K562 (cell line): ENCODE results near the gene LRP1B. TPM values are rescaled to one million over a fixed set of nuclear protein-coding genes. Genes with fewer than 3 reads are reported as not detected.

Experiments
- ATAC-seq: fragments of 200-7000 bp; cut with Tn5 transposase; 3 replicates; pipeline ENCODE4 v1.9.1; 2020; ENCODE audit warnings: moderate library complexity
- BruUV-seq: library from RNA; stranded (reverse); fragments of 400-500 nt; replicated peaks from 2 replicates; lab custom pipeline; 2021; lab: Mats Ljungman, UMichigan
- CTCF ChIA-PET: fragments of 300-600 bp; formaldehyde crosslinking; extraction: SDS; loops from one replicate; lab custom pipeline; 2021; ENCODE audit warnings: low intra/inter-chr PET ratio; lab: Yijun Ruan, JAX
- POLR2A ChIA-PET: fragments of 300-600, 350-650 bp; sonication (Branson Sonifier 250); formaldehyde crosslinking; extraction: SDS; loops from one replicate; lab custom pipeline; 2021; ENCODE audit warnings: antibody characterized with exemption, inconsistent platforms; lab: Yijun Ruan, JAX
- DNase-seq, 4 experiments: peaks; one replicate each; pipeline versions ENCODE4 v3.0.0 to v3.0.0-alpha.2; 2011 to 2018; ENCODE audit warnings: low spot score in 3 of 4, mixed read lengths in 3 of 4; ENCODE audit errors: extremely low read depth in 1 of 4
- FAIRE-seq: peaks from 2 replicates; lab custom pipeline; 2011; peaks lifted over from hg19 to GRCh38; lab: Jason Lieb, UNC
- H2AFZ ChIP-seq: 2 replicates; pipeline ENCODE4 v1.6.0; 2011; ENCODE audit warnings: low read depth, low read length, control low read depth, inconsistent platforms
- H3K27ac ChIP-seq: fragments of 200-600 bp; 3 replicates; pipeline ENCODE4 v1.8.0; 2011; ENCODE audit warnings: low read depth, mild to moderate bottlenecking, control low read depth, inconsistent platforms, low read length, moderate library complexity, mixed read lengths; ENCODE audit errors: extremely low read depth
- H3K27me3 ChIP-seq, 2 experiments: fragments of 300-600 bp in 1 of 2; 2 replicates in 1 of 2; 3 replicates in 1 of 2; pipeline versions ENCODE4 v1.6.0 to v1.8.0; 2011; ENCODE audit warnings: inconsistent platforms in 2 of 2, low read length in 2 of 2, mild to moderate bottlenecking in 1 of 2, mixed read lengths in 1 of 2, moderate library complexity in 1 of 2; ENCODE audit not compliant: control insufficient read depth in 2 of 2, insufficient read depth in 2 of 2
- H3K36me3 ChIP-seq: fragments of 300-600 bp; 3 replicates; pipeline ENCODE4 v1.8.0; 2011; ENCODE audit warnings: mild to moderate bottlenecking, low read length, inconsistent platforms; ENCODE audit not compliant: control insufficient read depth, insufficient read depth
- H3K4me1 ChIP-seq, 2 experiments: fragments of 200-600 bp in 1 of 2; replicated peaks in 1 of 2; 2 replicates in 1 of 2; 3 replicates in 1 of 2; pipeline versions ENCODE4 v1.5.1 to v1.8.0; 2011; ENCODE audit warnings: inconsistent platforms in 2 of 2, low read length in 2 of 2, mild to moderate bottlenecking in 1 of 2, mixed read lengths in 1 of 2, moderate library complexity in 1 of 2; ENCODE audit not compliant: control insufficient read depth in 2 of 2, insufficient read depth in 2 of 2
- H3K4me2 ChIP-seq: 2 replicates; pipeline ENCODE4 v1.6.1; 2011; ENCODE audit warnings: low read length, control low read depth, inconsistent platforms, mixed read lengths; ENCODE audit not compliant: insufficient read depth
- H3K4me3 ChIP-seq: fragments of 200-600 bp; sonication (generic), shearing (Covaris generic); 2 replicates; pipeline ENCODE4 v1.5.1; 2016; ENCODE audit warnings: control low read depth, inconsistent platforms
- H3K79me2 ChIP-seq: fragments of 200-600 bp; 3 replicates; pipeline ENCODE4 v1.8.0; 2011; ENCODE audit warnings: low read length, inconsistent platforms; ENCODE audit not compliant: control insufficient read depth, insufficient read depth
- H3K9ac ChIP-seq, 2 experiments: 2 replicates each; pipeline versions ENCODE4 v1.6.0 to v1.6.1; 2011; ENCODE audit warnings: low read depth in 2 of 2, low read length in 2 of 2, control low read depth in 1 of 2, inconsistent platforms in 1 of 2, mild to moderate bottlenecking in 1 of 2, mixed read lengths in 1 of 2; ENCODE audit not compliant: insufficient read depth in 1 of 2
- H3K9me1 ChIP-seq: one replicate; pipeline ENCODE4 v1.6.0; 2011; ENCODE audit warnings: inconsistent platforms, mild to moderate bottlenecking, low read length, moderate library complexity; ENCODE audit not compliant: control insufficient read depth, insufficient read depth
- H3K9me3 ChIP-seq: replicated peaks from 2 replicates; pipeline ENCODE4 v1.5.1; 2011; ENCODE audit warnings: low read depth, low read length, inconsistent platforms; ENCODE audit not compliant: control insufficient read depth, insufficient read depth
- H4K20me1 ChIP-seq: replicated peaks from 2 replicates; pipeline ENCODE4 v1.6.1; 2011; ENCODE audit warnings: low read length, inconsistent platforms, mixed read lengths; ENCODE audit not compliant: control insufficient read depth, insufficient read depth
- ARHGAP35 ChIP-seq: fragments of 450-650 bp; IDR thresholded peaks from 2 replicates; pipeline ENCODE4 v1.6.1; 2018; ENCODE audit not compliant: partially characterized antibody
- BCLAF1 ChIP-seq, 2 experiments: fragments of 450-650 bp in 1 of 2; IDR thresholded peaks; 2 replicates each; pipeline ENCODE4 v1.6.1; 2011 to 2017; ENCODE audit warnings: low read depth in 2 of 2, antibody characterized with exemption in 1 of 2, borderline replicate concordance in 1 of 2, low read length in 1 of 2, mild to moderate bottlenecking in 1 of 2, mixed read lengths in 1 of 2; ENCODE audit not compliant: control insufficient read depth in 1 of 2
- BRD9 ChIP-seq: fragments of 450-650 bp; IDR thresholded peaks from 2 replicates; pipeline ENCODE4 v1.6.1; 2018; ENCODE audit warnings: low read depth; ENCODE audit not compliant: partially characterized antibody
- FOXA3 ChIP-seq, 2 experiments: fragments of 450-650 bp in 1 of 2; sonication (generic) in 1 of 2; formaldehyde crosslinking; IDR thresholded peaks in 1 of 2; conservative IDR thresholded peaks in 1 of 2; 2 replicates each; pipeline versions ENCODE4 v1.4.0 to v1.8.0; 2020 to 2022; ENCODE audit warnings: mild to moderate bottlenecking in 2 of 2, missing genetic modification reagents in 1 of 2
- HCFC1 ChIP-seq: IDR thresholded peaks from 2 replicates; pipeline ENCODE4 v1.6.1; 2012; ENCODE audit warnings: low read depth, low read length, improper control_type of control experiment
- KLF16 ChIP-seq: IDR thresholded peaks from 2 replicates; pipeline ENCODE4 v1.6.1; 2016; ENCODE audit warnings: antibody characterized with exemption
- LARP7 ChIP-seq: fragments of 450-650 bp; IDR thresholded peaks from 2 replicates; pipeline ENCODE4 v1.6.1; 2016
- LEF1 ChIP-seq: fragments of 450-650 bp; IDR thresholded peaks from 2 replicates; pipeline ENCODE4 v1.6.1; 2016; ENCODE audit warnings: mild to moderate bottlenecking
- MEF2D ChIP-seq: conservative IDR thresholded peaks from 2 replicates; pipeline ENCODE4 v1.6.1; 2016; ENCODE audit warnings: low read depth, missing genetic modification characterization, missing compliant biosample characterization
- MIER1 ChIP-seq: fragments of 450-650 bp; IDR thresholded peaks from 2 replicates; pipeline ENCODE4 v1.6.1; 2016; ENCODE audit warnings: antibody characterized with exemption, mild to moderate bottlenecking, low read depth
- SLC30A9 ChIP-seq: fragments of 250-450 bp; sonication (Bioruptor Pico); IDR thresholded peaks from 2 replicates; pipeline ENCODE4 v1.8.0; 2022; ENCODE audit warnings: mild to moderate bottlenecking, moderate library complexity
- SUPT5H ChIP-seq: fragments of 450-650 bp; IDR thresholded peaks from 2 replicates; pipeline ENCODE4 v1.6.1; 2016
- TBL1XR1 ChIP-seq, 2 experiments: IDR thresholded peaks; 2 replicates each; pipeline ENCODE4 v1.6.1; 2012; ENCODE audit warnings: improper control_type of control experiment in 2 of 2, low read length in 2 of 2, mild to moderate bottlenecking in 1 of 2
- ZNF133 ChIP-seq: fragments of 250-450 bp; sonication (Bioruptor Pico); IDR thresholded peaks from 2 replicates; pipeline ENCODE4 v1.4.0; 2020; ENCODE audit warnings: mild to moderate bottlenecking
- ZNF3 ChIP-seq: fragments of 250-450 bp; sonication (Bioruptor Pico); IDR thresholded peaks from 2 replicates; pipeline ENCODE4 v1.5.0; 2021; ENCODE audit warnings: mild to moderate bottlenecking, moderate library complexity
- ZNF75A ChIP-seq: fragments of 450-650 bp; formaldehyde crosslinking; IDR thresholded peaks from 2 replicates; pipeline ENCODE4 v1.4.0; 2020; ENCODE audit warnings: mild to moderate bottlenecking
- ZNF79 ChIP-seq: fragments of 250-450 bp; sonication (Bioruptor Pico); IDR thresholded peaks from 2 replicates; pipeline ENCODE4 v1.4.0; 2020; ENCODE audit warnings: low read depth, mild to moderate bottlenecking, moderate library complexity
- WGBS: fragments of 100-300 bp; shearing (Covaris generic); methylation state at CpG from one replicate; pipeline ENCODE4 v1.1.6; 2016; ENCODE audit warnings: low coverage, mixed read lengths; ENCODE audit not compliant: insufficient coverage; ENCODE audit errors: missing lambda C conversion rate; 5-methylcytosine and 5-hydroxymethylcytosine counted together
- in situ Hi-C: fragments of 300-500 bp; cut with MboI; formaldehyde crosslinking; loops from 4 replicates; pipeline ENCODE4 v1.15.0; 2018; ENCODE audit warnings: inconsistent platforms, mixed read lengths
- intact Hi-C: fragments of 100-400 bp; cut with micrococcal nuclease; formaldehyde crosslinking; loops from 2 replicates; pipeline ENCODE4 v1.14.2; 2022
- polyA plus RNA-seq, 8 experiments: library from polyadenylated mRNA; depleted of rRNA in 4 of 8; stranded (reverse) in 5 of 8; unstranded in 3 of 8; fragments of >200 nt; fragmentation: Nextera tagmentation in 2 of 8; fragmentation: Illumina TruSeq in 1 of 8; extraction: Ambion mirVana in 2 of 8; extraction: Trizol in 1 of 8; gene quantifications; 2 replicates each; pipeline versions ENCODE4 v1.2.1 to v1.2.3, GENCODE V29; 2011 to 2014; ENCODE audit warnings: inconsistent platforms in 1 of 8, missing spikeins in 1 of 8
- total RNA-seq, 7 experiments: library from RNA; depleted of rRNA in 6 of 7; stranded (reverse); fragments of >200 nt in 6 of 7; fragmentation: Illumina TruSeq in 2 of 7; extraction: Trizol in 2 of 7; gene quantifications; 2 replicates each; pipeline versions ENCODE4 v1.2.1 to v1.2.3, GENCODE V29; 2011 to 2021; ENCODE audit warnings: low replicate concordance in 1 of 7

The LRP1B gene
- total and polyA plus RNA-seq, 9 of the 15 experiments (the other 6 are each of a cell fraction or from before 2014, with no cell fraction given): not detected

- TF ChIP-seq BCLAF1 (IDR thresholded peaks at IDR 0.05; ENCODE audit: borderline replicate concordance in 1 of 2, control insufficient read depth in 1 of 2, low read depth in 2 of 2, low read length in 1 of 2): no peak
- TF ChIP-seq SLC30A9: no peak
- no peak for TF ChIP-seq MEF2D (tag)
- no peak for TF ChIP-seq ZNF75A (CRISPR knock-in tag)
Observed at GRCh38 chr2:141946016-141946415, 184.8 kb downstream of the LRP1B start (continued).

GRCh38 chr2:141943918-141944317 lies 186.9 kb downstream of the LRP1B start:
- no peak for FAIRE-seq
- Histone ChIP-seq H3K36me3 (no peaks in the 10 kb centered on the region), H3K9me3 (no peaks in the 10 kb centered on the region), H3K9me1 (no peaks in the 10 kb centered on the region), H4K20me1 (no peaks in the 10 kb centered on the region), H3K4me2 (no peak overlapping the region), H2AFZ (no peak overlapping the region), H3K79me2 (no peaks in the 10 kb centered on the region), H3K27me3 (no peaks in the 10 kb centered on the region), H3K27ac (no peak overlapping the region), H3K9ac (no peak overlapping the region), H3K4me3 (no peak overlapping the region), H3K4me1 (no peaks in the 10 kb centered on the region)
- in situ Hi-C loops: no loop called here
- intact Hi-C loops: no loop called here
- POLR2A ChIA-PET: no interaction called here
- 2% methylated on average over 7 of the region's 7 CpGs for WGBS
- BruUV-seq: no TSS peak
- TF ChIP-seq BRD9 (no peak), LARP7 (no peak), FOXA3 (CRISPR knock-in tag; conservative IDR thresholded peaks at IDR 0.05 in 1 of 2, IDR thresholded peaks at IDR 0.05 in 1 of 2) (no peak), KLF16 (no peak), ARHGAP35 (no peak), MIER1 (no peak), LEF1 (no peak), HCFC1 (no peak), TBL1XR1 (IDR thresholded peaks at IDR 0.05; ENCODE audit: low read length in 2 of 2) (no peak), ZNF133 (CRISPR knock-in tag) (no peak), SUPT5H (no peak), ZNF79 (CRISPR knock-in tag) (no peak), ZNF3 (CRISPR knock-in tag) (no peak)
- no peak for DNase-seq
- CTCF ChIA-PET: no interaction called here
- ATAC-seq: no peak
